GM12874 (cell line): ENCODE data around the gene FAM222A.

Experiments
- CTCF ChIP-seq: IDR thresholded peaks from 2 replicates; pipeline ENCODE4 v1.5.1; 2011; ENCODE audit warnings: low read depth, mild to moderate bottlenecking, control low read depth, low read length, moderate library complexity; ENCODE audit not compliant: insufficient read depth

Gene FAM222A

GRCh38 chr12:109702111-109702841 is 11.3 kb upstream of the FAM222A start:
- TF ChIP-seq CTCF: no peak

- TF ChIP-seq CTCF: no peak
These were observed 9.9 kb upstream of the FAM222A start for GRCh38 chr12:109703684-109704083.

- no peak for TF ChIP-seq CTCF
These were observed 9.1 kb upstream of the FAM222A start for GRCh38 chr12:109704371-109705098.

- TF ChIP-seq CTCF: no peak
These were observed 8.3 kb upstream of the FAM222A start for GRCh38 chr12:109705291-109705690.

GRCh38 chr12:109706398-109706746 is 7.3 kb upstream of the FAM222A start:
- TF ChIP-seq CTCF: no peak

- no peak for TF ChIP-seq CTCF
These were observed 6.7 kb upstream of the FAM222A start for GRCh38 chr12:109706747-109707469.

- TF ChIP-seq CTCF: no peak
These were observed 6.2 kb upstream of the FAM222A start for GRCh38 chr12:109707470-109707821.
